Measurements from ENCODE around the gene TUBB4B.

The TUBB4B gene

DNA sequence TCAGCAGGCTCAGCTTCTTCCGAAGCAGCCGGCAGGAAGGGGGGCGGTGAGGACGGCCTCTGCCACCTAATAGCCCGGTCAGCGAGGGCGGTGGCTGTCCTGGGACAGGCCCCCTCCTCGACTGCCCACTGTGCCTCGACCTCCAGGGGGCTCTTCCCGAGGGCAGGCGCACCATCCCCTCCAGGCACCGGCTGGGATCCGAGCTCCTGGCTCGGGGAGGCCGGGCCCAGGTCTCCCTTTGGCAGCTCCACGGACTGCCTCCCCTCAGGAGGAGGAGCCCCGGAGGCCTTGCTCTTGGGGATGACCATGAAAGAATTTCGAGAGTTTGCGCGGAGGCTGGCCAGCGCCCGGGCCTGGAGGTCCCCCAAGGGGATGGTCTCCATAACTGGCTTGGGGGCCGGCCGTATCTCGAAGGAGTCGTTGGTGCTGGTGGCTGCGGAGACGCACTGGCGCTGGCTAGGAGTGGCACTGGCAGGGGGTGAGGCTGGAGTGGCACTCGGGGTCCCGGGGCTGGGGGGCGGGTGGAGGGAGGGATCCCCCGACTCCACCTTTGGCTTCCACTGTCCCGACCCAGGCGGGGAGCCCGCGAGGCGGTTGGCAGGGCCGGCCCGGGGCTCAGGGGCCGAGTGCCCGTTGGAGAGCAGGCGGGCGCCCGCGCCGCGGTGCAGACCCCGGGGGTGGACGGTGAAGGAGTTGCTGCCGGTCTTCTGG, 41.5 kb upstream of the TUBB4B start:
- Histone ChIP-seq H3K27ac (ENCODE audit: low read length) (no peak overlapping the region), H3K4me1 (ENCODE audit: control insufficient read depth, insufficient read depth, low read length) (peaks cover 9% of the 10 kb centered on the region), H3K9me3 (ENCODE audit: control insufficient read depth, insufficient read depth, low read length) (no peaks in the 10 kb centered on the region), H3K4me3 (ENCODE audit: low read length) (peak overlapping the region; percentile 42; the same call in 1 of the 2 replicates), H3K36me3 (ENCODE audit: control insufficient read depth, insufficient read depth, low read length) (peaks cover 3% of the 10 kb centered on the region; the same call in 1 of the 2 replicates), H3K27me3 (ENCODE audit: control insufficient read depth, insufficient read depth, low read length) (no peaks in the 10 kb centered on the region)
- no peak for DNase-seq (ENCODE audit: low read depth, low spot score)
- no CpG with 5 or more reads among the region's 51 CpGs for WGBS (ENCODE audit: insufficient coverage, insufficient read length)

DNA sequence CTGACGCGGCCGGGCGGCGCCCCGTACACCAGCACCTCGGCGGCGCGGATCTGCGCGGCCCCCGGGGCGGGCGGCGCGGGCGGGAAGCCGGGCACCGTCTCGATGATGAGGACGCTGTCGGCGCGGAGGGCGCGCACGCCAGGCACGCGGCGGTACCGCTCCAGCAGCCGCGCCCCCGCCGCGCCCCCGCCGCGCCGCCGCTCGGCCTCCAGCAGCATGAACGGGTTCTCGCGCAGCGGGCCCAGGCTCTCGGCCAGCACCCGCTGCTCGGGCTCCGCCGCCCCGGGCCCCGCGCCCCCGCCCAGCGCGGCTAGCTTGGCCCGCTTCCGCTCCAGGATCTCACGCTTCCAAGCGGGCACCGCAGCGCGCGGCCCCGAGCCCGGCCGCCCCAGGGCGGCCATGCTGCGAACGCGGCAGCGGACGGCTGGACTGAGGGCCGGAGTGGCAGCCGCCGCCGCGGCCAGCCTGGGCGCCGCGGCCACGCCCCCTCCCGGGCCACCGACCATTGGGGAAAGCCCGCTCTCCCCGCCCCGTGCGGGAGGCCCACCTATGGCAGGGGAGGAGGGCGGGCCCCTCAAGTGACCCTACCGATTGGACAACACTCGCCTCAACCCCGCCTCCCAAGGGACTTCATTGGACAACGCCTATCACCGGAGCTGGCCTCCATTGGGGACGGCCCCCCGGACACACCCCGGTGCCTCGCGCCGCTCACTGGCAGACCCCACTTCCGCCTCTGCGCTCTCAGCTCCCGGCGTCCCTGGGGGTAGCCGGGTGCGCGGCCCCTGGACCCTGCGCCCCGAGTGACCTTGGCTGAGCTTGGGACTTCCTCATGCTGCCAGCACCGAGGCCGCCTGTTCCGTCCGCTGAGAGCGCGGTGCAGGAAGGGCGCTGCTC, 40.5 kb upstream of the TUBB4B start, which contains the start of gene TPRN:
Gene TPRN, minus strand, starts transcription at position 431 of the 894 bp plus-strand sequence. Its CDS starts 30 bp downstream, at position 401.
- Histone ChIP-seq H3K27ac (ENCODE audit: low read length) (no peak within 1 kb of the TSS), H3K27me3 (ENCODE audit: control insufficient read depth, insufficient read depth, low read length) (no peaks in the 10 kb centered on the region), H3K9me3 (ENCODE audit: control insufficient read depth, insufficient read depth, low read length) (no peaks in the 10 kb centered on the region), H3K4me3 (ENCODE audit: low read length) (peak within 1 kb of the TSS; percentile 66; the same call in 1 of the 2 replicates), H3K36me3 (ENCODE audit: control insufficient read depth, insufficient read depth, low read length) (peaks cover 3% of the 10 kb centered on the region; the same call in 1 of the 2 replicates), H3K4me1 (ENCODE audit: control insufficient read depth, insufficient read depth, low read length) (peaks cover 8% of the 10 kb centered on the region)
- WGBS (ENCODE audit: insufficient coverage, insufficient read length) = no CpG with 5 or more reads among the region's 118 CpGs
- DNase-seq (ENCODE audit: low read depth, low spot score) = peak; percentile 94

DNA sequence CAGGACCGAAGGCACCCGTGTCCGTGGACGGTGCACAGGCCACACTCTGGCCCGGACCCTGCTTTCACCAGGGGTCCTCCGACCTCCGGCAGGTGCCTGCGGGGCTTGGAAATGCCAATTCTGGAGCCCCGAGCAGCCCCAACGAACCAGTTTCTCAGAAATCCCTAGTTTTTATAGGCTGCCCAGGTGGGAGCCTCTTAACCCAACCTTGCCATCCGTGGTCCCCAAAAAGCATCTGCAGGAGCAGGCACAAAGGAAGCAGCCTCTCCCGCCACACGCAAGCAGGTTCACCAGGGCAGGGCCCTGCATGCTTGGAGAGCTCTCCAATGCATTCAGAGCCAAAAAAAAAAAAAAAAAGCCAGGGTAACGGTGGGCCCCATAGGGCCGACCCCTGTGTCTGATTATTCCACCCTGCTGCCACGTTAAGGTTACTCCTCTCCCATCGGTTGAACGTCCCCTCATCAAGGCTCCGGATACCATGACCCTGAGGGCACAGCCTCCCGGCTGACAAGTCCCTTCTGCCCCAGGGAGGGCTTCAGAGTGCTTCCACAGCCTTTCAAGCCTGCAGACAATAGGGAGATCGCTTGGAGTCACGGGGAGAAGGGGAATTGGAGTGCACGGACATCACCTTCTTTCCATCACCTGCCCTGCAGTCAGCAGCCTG, 39.8 kb upstream of the TUBB4B start:
- peaks cover 3% of the 10 kb centered on the region; the same call in 1 of the 2 replicates for H3K36me3 ChIP-seq (ENCODE audit: control insufficient read depth, insufficient read depth, low read length)
- H3K9me3 ChIP-seq (ENCODE audit: control insufficient read depth, insufficient read depth, low read length) = no peaks in the 10 kb centered on the region
- no peak overlapping the region for H3K27ac ChIP-seq (ENCODE audit: low read length)
- peaks cover 10% of the 10 kb centered on the region for H3K4me1 ChIP-seq (ENCODE audit: control insufficient read depth, insufficient read depth, low read length)
- H3K4me3 ChIP-seq (ENCODE audit: low read length) = peak overlapping the region; percentile 39; the same call in 1 of the 2 replicates
- no peaks in the 10 kb centered on the region for H3K27me3 ChIP-seq (ENCODE audit: control insufficient read depth, insufficient read depth, low read length)
- WGBS (ENCODE audit: insufficient coverage, insufficient read length) = no CpG with 5 or more reads among the region's 23 CpGs
- no peak for DNase-seq (ENCODE audit: low read depth, low spot score)

DNA sequence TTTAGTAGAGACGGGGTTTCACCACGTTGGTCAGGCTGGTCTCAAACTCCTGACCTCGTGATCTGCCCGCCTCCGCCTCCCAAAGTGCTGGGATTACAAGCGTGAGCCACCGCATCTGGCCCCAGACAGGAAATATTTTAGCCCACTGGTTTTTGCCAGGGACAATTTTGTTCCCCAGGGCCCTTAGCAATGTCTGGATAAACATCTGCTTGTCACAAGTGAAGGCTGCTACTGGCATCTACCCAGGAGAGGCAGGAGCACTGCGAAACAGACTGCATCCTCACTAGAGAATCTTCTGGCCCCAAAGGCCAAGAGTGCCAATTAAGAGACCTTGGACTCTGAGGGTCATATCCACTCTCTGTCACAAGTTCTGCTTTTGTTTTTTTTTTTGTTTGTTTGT, 38.1 kb upstream of the TUBB4B start:
- Histone ChIP-seq H3K36me3 (ENCODE audit: control insufficient read depth, insufficient read depth, low read length) (0 out of 2 replicates have a peak, but pooled peaks cover 3% of the 10 kb centered on the region), H3K27me3 (ENCODE audit: control insufficient read depth, insufficient read depth, low read length) (no peaks in the 10 kb centered on the region), H3K4me3 (ENCODE audit: low read length) (no peak overlapping the region), H3K9me3 (ENCODE audit: control insufficient read depth, insufficient read depth, low read length) (no peaks in the 10 kb centered on the region), H3K4me1 (ENCODE audit: control insufficient read depth, insufficient read depth, low read length) (peaks cover 10% of the 10 kb centered on the region), H3K27ac (ENCODE audit: low read length) (no peak overlapping the region)
- DNase-seq (ENCODE audit: low read depth, low spot score) = no peak
- WGBS (ENCODE audit: insufficient coverage, insufficient read length) = no CpG with 5 or more reads among the region's 8 CpGs

DNA sequence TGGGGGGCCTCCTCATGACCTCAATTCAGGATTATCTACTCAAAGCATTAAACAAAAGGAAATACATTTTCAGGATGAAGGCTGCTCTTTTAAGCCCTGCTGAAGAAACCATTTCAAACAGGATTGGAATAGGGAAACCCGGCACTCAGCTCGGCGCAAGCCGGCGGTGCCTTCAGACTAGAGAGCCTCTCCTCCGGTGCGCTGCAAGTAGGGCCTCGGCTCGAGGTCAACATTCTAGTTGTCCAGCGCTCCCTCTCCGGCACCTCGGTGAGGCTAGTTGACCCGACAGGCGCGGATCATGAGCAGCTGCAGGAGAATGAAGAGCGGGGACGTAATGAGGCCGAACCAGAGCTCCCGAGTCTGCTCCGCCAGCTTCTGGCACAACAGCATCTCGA, 36.4 kb upstream of the TUBB4B start:
- H3K27me3 ChIP-seq (ENCODE audit: control insufficient read depth, insufficient read depth, low read length) = no peaks in the 10 kb centered on the region
- no peaks in the 10 kb centered on the region for H3K9me3 ChIP-seq (ENCODE audit: control insufficient read depth, insufficient read depth, low read length)
- no peak for DNase-seq (ENCODE audit: low read depth, low spot score)
- H3K4me1 ChIP-seq (ENCODE audit: control insufficient read depth, insufficient read depth, low read length) = peaks cover 4% of the 10 kb centered on the region; the same call in 1 of the 2 replicates
- WGBS (ENCODE audit: insufficient coverage, insufficient read length) = no CpG with 5 or more reads among the region's 21 CpGs
- peak overlapping the region; percentile 78 for H3K4me3 ChIP-seq (ENCODE audit: low read length)
- H3K36me3 ChIP-seq (ENCODE audit: control insufficient read depth, insufficient read depth, low read length) = 0 out of 2 replicates have a peak, but pooled peaks cover 3% of the 10 kb centered on the region
- no peak overlapping the region for H3K27ac ChIP-seq (ENCODE audit: low read length)

DNA sequence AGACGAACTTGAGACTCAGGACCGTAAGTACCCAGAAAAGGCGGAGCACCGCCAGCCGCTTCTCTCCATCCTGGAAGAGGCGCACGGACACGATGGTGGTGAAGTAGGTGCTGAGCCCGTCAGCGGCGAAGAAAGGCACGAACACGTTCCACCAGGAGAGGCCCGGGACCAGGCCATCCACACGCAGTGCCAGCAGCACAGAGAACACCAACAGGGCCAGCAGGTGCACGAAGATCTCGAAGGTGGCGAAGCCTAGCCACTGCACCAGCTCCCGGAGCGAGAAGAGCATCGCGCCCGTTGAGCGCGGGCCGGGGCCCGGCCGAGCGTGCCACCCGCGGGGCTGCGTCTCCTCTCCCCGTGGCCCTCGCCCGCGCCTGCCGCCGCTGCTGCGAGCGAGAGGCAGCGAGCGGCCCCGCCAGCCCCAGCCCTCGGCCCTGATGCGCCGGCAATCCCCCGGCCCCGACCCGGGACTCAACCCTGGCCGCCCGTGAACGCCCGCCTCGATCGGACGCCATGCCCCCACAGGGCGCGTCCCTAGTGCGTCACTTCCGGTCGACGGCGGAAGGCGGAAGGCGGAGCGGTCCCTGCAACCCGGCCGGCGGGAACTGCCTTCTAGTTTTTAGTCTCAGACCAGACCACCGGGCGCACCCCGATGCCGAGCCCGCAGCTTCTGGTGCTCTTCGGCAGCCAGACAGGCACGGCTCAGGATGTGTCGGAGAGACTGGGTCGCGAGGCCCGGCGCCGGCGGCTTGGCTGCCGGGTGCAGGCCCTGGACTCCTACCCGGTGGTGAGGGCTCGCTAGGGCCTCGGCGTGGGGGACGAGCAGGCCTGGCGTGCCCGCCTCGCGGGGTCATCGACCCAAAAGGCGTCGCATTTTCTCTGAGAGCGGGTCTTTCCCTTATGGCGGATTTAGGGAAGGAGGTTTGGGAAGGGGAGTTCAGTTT, 35.7 kb upstream of the TUBB4B start, which contains the start of the genes NDOR1 and TMEM203:
Gene NDOR1, plus strand, starts transcription at position 575 of the 944 bp plus-strand sequence. Its CDS starts 78 bp downstream, at position 653.
Gene TMEM203, minus strand, starts transcription at position 523 of the 944 bp plus-strand sequence. Its CDS starts 234 bp downstream, at position 289.
- Histone ChIP-seq H3K9me3 (ENCODE audit: control insufficient read depth, insufficient read depth, low read length) (no peaks in the 10 kb centered on the region), H3K36me3 (ENCODE audit: control insufficient read depth, insufficient read depth, low read length) (0 out of 2 replicates have a peak, but pooled peaks cover 3% of the 10 kb centered on the region), H3K4me1 (ENCODE audit: control insufficient read depth, insufficient read depth, low read length) (peaks cover 4% of the 10 kb centered on the region; the same call in 1 of the 2 replicates), H3K4me3 (ENCODE audit: low read length) (peak within 1 kb of the TSS; percentile 78), H3K27me3 (ENCODE audit: control insufficient read depth, insufficient read depth, low read length) (no peaks in the 10 kb centered on the region), H3K27ac (ENCODE audit: low read length) (no peak within 1 kb of the TSS)
- WGBS (ENCODE audit: insufficient coverage, insufficient read length) = no CpG with 5 or more reads among the region's 98 CpGs
- no peak for DNase-seq (ENCODE audit: low read depth, low spot score)

DNA sequence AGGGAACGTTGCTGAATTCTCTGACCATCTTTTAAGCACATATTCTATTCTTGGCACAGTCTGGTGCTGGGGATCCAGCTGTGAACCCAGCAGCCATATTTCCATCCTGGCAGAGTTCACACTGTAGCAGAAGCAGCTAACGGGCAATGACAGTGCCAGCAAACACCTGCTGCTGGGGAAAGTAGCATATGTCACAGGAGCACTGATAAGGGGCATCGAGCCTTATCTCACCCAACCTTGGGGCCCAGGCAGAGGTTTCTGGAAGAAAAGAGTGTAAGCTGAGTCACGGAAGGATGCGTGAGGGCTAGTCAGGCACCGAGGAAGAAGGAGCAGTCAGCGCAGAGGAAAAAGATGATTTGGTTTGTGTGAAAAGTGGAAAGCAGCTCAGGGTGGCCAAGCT, 34.5 kb upstream of the TUBB4B start:
- Histone ChIP-seq H3K27ac (ENCODE audit: low read length) (no peak overlapping the region), H3K36me3 (ENCODE audit: control insufficient read depth, insufficient read depth, low read length) (0 out of 2 replicates have a peak, but pooled peaks cover 3% of the 10 kb centered on the region), H3K4me1 (ENCODE audit: control insufficient read depth, insufficient read depth, low read length) (peaks cover 2% of the 10 kb centered on the region; the same call in 1 of the 2 replicates), H3K27me3 (ENCODE audit: control insufficient read depth, insufficient read depth, low read length) (no peaks in the 10 kb centered on the region), H3K4me3 (ENCODE audit: low read length) (no peak overlapping the region), H3K9me3 (ENCODE audit: control insufficient read depth, insufficient read depth, low read length) (no peaks in the 10 kb centered on the region)
- DNase-seq (ENCODE audit: low read depth, low spot score) = no peak
- WGBS (ENCODE audit: insufficient coverage, insufficient read length) = no CpG with 5 or more reads among the region's 7 CpGs

DNA sequence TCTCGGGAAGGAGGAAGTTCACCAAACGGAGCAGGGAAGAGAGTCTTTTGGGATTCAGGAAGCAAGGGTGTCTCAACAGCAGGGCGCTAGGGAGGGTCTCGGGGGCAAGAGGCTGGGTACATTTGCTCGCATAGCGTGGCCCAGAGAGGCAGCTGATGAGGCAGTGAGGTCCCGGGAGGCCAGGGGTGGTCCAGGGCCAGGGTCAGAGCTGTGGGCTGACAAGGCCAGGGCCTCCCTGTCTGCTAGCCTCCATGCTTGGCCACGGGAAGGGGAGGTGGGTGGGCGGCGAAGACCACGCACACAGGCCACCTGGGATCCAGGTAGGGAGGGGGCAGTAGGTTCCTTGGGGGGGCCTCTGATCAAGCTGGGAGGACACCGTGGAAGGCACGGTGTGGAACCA, 29.6 kb upstream of the TUBB4B start:
- no peak overlapping the region for H3K4me3 ChIP-seq (ENCODE audit: low read length)
- WGBS (ENCODE audit: insufficient coverage, insufficient read length) = no CpG with 5 or more reads among the region's 13 CpGs

DNA sequence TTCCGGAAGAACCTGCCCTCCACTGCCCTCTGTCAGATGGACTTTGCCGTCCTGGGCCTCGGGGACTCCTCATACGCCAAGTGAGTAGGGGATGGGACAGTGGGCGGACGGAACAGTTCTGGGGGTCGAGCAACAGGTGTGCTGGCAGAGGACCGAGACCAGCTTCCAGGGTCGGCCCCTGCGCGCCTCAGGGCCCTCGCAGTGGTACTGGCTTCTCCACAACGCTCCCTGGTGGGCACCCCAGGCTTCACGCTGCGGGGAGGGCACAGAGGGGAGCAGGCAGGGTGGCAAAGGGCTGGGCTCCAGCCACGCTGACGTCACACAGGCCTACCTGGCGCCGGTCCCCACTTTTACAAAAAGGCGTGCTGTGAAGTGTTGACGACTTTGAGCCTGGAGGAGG, 28.6 kb upstream of the TUBB4B start:
- peaks cover 1% of the 10 kb centered on the region; the same call in 1 of the 2 replicates for H3K4me1 ChIP-seq (ENCODE audit: control insufficient read depth, insufficient read depth, low read length)
- no peaks in the 10 kb centered on the region for H3K27me3 ChIP-seq (ENCODE audit: control insufficient read depth, insufficient read depth, low read length)
- WGBS (ENCODE audit: insufficient coverage, insufficient read length) = no CpG with 5 or more reads among the region's 21 CpGs
- no peak overlapping the region for H3K27ac ChIP-seq (ENCODE audit: low read length)
- no peak for DNase-seq (ENCODE audit: low read depth, low spot score)
- H3K36me3 ChIP-seq (ENCODE audit: control insufficient read depth, insufficient read depth, low read length) = peaks cover 11% of the 10 kb centered on the region
- H3K9me3 ChIP-seq (ENCODE audit: control insufficient read depth, insufficient read depth, low read length) = no peaks in the 10 kb centered on the region
- H3K4me3 ChIP-seq (ENCODE audit: low read length) = no peak overlapping the region

More for the DNA sequence above, 29.6 kb upstream of the TUBB4B start:
- Histone ChIP-seq H3K36me3 (ENCODE audit: control insufficient read depth, insufficient read depth, low read length) (peaks cover 14% of the 10 kb centered on the region), H3K27me3 (ENCODE audit: control insufficient read depth, insufficient read depth, low read length) (no peaks in the 10 kb centered on the region), H3K9me3 (ENCODE audit: control insufficient read depth, insufficient read depth, low read length) (no peaks in the 10 kb centered on the region), H3K27ac (ENCODE audit: low read length) (no peak overlapping the region), H3K4me1 (ENCODE audit: control insufficient read depth, insufficient read depth, low read length) (no peaks in the 10 kb centered on the region)
- DNase-seq (ENCODE audit: low read depth, low spot score) = no peak
